WERI-Rb-1 (cell line): ENCODE results near the gene CACYBP.

Source experiments
- DNase-seq: peaks from one replicate; pipeline ENCODE4 v3.0.0-alpha.2; 2020
- H3K27ac ChIP-seq: fragments of 250-450 bp; sonication (Bioruptor Pico); 2 replicates; pipeline ENCODE4 v1.5.1; 2020; ENCODE audit warnings: mild to moderate bottlenecking, moderate library complexity
- H3K27me3 ChIP-seq: fragments of 250-450 bp; sonication (Bioruptor Pico); 2 replicates; pipeline ENCODE4 v1.5.1; 2021; ENCODE audit warnings: mild to moderate bottlenecking, low read depth, moderate library complexity; ENCODE audit not compliant: insufficient read depth, severe bottlenecking
- H3K36me3 ChIP-seq: fragments of 250-450 bp; sonication (Bioruptor Pico); 2 replicates; pipeline ENCODE4 v1.5.1; 2020; ENCODE audit warnings: mild to moderate bottlenecking, moderate library complexity
- H3K4me3 ChIP-seq: 2 replicates; pipeline ENCODE4 v1.5.1; 2011; ENCODE audit warnings: low read depth, mild to moderate bottlenecking, control low read depth, low read length
- H3K9me3 ChIP-seq: fragments of 250-450 bp; sonication (Bioruptor Pico); 2 replicates; pipeline ENCODE4 v1.5.1; 2021; ENCODE audit warnings: mild to moderate bottlenecking, moderate library complexity; ENCODE audit not compliant: severe bottlenecking
- TF ChIP-seq, protein P1 (sequence below): IDR thresholded peaks from 2 replicates; pipeline ENCODE4 v1.5.1; 2011; ENCODE audit warnings: low read depth, mild to moderate bottlenecking, control low read depth, inconsistent platforms, low read length

Gene CACYBP

DNA sequence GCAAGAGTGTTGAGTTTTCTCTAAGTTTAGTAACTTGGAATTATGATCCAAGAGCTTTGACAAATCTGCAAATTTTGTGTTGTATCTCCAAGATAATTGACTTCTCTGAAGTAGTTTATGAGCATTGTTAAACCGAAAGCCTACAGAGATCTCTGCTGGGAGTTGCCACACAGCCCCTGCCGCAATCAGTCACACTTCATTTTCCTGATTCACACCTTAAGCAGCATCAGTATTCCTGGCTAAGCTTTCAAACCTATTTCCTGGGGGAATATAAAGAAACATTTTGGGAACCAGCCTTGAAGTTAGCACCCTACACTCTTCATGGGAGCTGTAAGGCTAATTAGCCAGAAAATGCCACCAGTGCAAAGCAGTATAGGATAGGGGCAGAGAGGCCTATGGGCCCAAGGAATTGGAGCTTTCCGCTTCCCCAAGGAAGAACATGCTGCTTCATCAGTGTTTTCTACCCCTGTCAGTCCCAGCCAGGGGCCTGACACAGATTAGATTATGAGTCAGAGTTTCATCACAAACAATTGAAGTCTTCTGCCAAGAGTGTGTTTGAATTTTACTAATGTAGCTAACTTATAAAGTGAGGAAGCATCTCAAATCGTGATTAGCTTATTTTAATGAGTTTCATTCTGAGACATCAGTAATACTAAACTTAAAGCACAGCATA lies 23.2 kb upstream of the CACYBP start:
- TF ChIP-seq, protein P1, sequence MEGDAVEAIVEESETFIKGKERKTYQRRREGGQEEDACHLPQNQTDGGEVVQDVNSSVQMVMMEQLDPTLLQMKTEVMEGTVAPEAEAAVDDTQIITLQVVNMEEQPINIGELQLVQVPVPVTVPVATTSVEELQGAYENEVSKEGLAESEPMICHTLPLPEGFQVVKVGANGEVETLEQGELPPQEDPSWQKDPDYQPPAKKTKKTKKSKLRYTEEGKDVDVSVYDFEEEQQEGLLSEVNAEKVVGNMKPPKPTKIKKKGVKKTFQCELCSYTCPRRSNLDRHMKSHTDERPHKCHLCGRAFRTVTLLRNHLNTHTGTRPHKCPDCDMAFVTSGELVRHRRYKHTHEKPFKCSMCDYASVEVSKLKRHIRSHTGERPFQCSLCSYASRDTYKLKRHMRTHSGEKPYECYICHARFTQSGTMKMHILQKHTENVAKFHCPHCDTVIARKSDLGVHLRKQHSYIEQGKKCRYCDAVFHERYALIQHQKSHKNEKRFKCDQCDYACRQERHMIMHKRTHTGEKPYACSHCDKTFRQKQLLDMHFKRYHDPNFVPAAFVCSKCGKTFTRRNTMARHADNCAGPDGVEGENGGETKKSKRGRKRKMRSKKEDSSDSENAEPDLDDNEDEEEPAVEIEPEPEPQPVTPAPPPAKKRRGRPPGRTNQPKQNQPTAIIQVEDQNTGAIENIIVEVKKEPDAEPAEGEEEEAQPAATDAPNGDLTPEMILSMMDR: no peak
- Histone ChIP-seq H3K4me3 (no peak overlapping the region), H3K36me3 (no peaks in the 10 kb centered on the region), H3K9me3 (no peaks in the 10 kb centered on the region), H3K27ac (no peak overlapping the region), H3K27me3 (no peaks in the 10 kb centered on the region)
- no peak for DNase-seq

DNA sequence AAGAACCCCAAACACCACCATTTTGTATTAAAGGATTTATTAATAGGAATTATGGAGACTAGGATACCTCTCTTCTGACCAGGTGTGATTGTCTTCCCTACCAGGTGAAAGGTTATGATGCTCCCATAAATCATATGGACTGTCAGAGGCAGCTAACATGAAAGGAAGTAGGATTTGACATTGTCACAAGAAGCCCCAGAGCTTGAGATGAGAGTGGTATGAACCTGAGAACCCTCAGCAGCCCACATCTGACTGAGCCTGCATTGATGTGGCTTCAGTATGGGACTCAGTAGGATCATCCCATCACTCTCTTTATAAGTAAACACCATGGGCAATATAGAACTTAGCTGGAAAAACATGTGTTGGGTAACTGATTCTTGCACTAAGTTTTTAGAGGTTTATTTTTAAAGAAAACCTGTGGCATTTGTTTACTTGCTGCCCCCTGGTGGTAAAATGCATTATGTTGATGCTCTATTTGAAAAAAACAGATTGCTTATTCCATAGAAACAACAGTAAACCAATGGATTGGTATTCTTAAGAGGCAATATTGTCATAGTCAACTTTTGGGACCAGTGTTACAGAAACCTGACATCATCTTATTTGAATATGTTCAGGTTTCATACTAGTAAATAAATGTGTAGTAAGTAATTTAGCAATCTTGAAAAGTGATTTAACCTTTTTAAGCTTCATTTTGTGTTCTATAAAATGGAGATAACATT lies 16.6 kb upstream of the CACYBP start:
- H3K27me3 ChIP-seq: no peaks in the 10 kb centered on the region
- H3K9me3 ChIP-seq: no peaks in the 10 kb centered on the region
- peak; percentile 33 for DNase-seq
- H3K36me3 ChIP-seq: no peaks in the 10 kb centered on the region
- H3K4me3 ChIP-seq: no peak overlapping the region
- TF ChIP-seq, protein P1: peak; percentile 34
- H3K27ac ChIP-seq: no peak overlapping the region

DNA sequence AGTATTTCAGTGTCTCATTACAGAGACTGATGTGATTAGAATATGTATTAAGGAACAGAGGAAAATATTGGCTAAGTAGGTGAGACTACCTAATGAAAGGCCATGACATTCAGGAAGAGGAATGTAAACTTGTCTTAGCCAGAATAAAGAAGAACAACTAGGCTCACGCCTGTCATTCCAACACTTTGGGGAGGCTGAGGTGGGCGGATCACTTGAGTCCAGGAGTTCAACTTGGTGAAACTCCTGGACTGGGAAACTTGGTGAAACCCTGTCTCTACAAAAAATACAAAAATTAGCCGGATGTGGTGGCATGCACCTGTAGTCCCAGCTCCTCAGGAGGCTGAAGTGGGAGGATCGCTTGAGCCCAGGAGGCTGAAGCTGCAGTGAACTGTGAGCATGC lies 14.8 kb upstream of the CACYBP start:
- no peak for DNase-seq
- Histone ChIP-seq H3K27me3 (no peaks in the 10 kb centered on the region), H3K9me3 (no peaks in the 10 kb centered on the region), H3K27ac (no peak overlapping the region), H3K4me3 (no peak overlapping the region), H3K36me3 (no peaks in the 10 kb centered on the region)
- TF ChIP-seq, protein P1: no peak

DNA sequence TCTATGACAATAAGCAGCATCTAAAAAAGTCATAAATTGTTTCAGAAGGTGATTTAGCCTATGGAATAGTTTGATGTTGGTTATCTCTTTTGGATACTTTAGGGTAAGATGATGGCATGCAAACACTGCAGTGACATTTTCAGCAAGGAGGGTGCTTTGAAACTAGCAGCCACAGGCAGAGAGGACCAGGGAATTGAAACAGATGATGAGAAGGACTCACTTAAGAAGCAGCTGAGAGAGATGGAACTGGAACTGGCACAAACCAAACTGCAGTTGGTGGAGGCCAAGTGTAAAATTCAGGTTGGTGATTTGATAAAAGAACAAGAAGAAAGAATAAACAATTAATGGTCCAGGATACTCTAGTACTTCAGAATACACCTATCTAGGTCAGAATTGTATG lies 11.2 kb upstream of the CACYBP start:
- no peak for DNase-seq
- Histone ChIP-seq H3K36me3 (no peaks in the 10 kb centered on the region), H3K4me3 (no peak overlapping the region), H3K9me3 (no peaks in the 10 kb centered on the region), H3K27me3 (no peaks in the 10 kb centered on the region), H3K27ac (no peak overlapping the region)
- TF ChIP-seq, protein P1: no peak

DNA sequence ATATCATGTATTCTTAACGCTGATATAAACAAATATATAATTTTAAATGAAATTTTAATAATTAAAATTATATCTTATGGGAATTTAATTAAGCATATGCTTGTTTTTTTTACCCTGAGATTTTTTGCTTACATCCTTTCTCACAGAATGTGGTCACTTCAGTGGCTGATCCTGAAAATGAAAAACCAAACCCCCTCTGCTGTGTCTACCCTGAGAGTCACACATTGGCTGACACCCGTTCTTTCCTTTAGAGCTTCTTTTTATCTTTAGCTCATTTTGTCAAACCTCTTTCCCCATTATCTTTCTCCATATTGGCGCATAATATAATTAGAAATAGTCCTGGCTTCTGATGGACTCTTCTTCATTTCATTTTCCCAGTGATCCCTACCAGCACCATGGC lies 10.8 kb upstream of the CACYBP start:
- DNase-seq: no peak
- TF ChIP-seq, protein P1: no peak
- H3K27ac ChIP-seq: no peak overlapping the region

More for the DNA sequence above, 10.8 kb upstream of the CACYBP start:
- Histone ChIP-seq H3K9me3 (no peaks in the 10 kb centered on the region), H3K36me3 (no peaks in the 10 kb centered on the region), H3K4me3 (no peak overlapping the region), H3K27me3 (no peaks in the 10 kb centered on the region)
